Osteocyte (in vitro differentiated cells): Measurements from ENCODE around the gene ANKRD22. TPM values are rescaled to one million over a fixed set of nuclear protein-coding genes. Genes with fewer than 3 reads are reported as not detected.

Source experiments
- DNase-seq: peaks from one replicate; pipeline ENCODE4 v3.0.0; 2021; ENCODE audit warnings: mixed read lengths; ENCODE audit not compliant: unreplicated experiment; ENCODE audit errors: extremely low spot score
- H3K27ac Mint-ChIP-seq: one replicate; pipeline ENCODE4 v1.8.0; 2021; ENCODE audit warnings: mild to moderate bottlenecking, mixed read lengths; ENCODE audit not compliant: unreplicated experiment
- H3K27me3 Mint-ChIP-seq: one replicate; pipeline ENCODE4 v1.8.0; 2021; ENCODE audit warnings: mixed read lengths; ENCODE audit not compliant: unreplicated experiment
- H3K36me3 Mint-ChIP-seq: one replicate; pipeline ENCODE4 v1.8.0; 2021; ENCODE audit warnings: mixed read lengths; ENCODE audit not compliant: unreplicated experiment
- H3K4me1 Mint-ChIP-seq: one replicate; pipeline ENCODE4 v1.8.0; 2021; ENCODE audit warnings: mixed read lengths; ENCODE audit not compliant: unreplicated experiment
- H3K4me3 Mint-ChIP-seq: one replicate; pipeline ENCODE4 v1.8.0; 2021; ENCODE audit warnings: mild to moderate bottlenecking, moderate library complexity, mixed read lengths; ENCODE audit not compliant: unreplicated experiment
- H3K9me3 Mint-ChIP-seq: one replicate; pipeline ENCODE4 v1.8.0; 2021; ENCODE audit warnings: mixed read lengths; ENCODE audit not compliant: unreplicated experiment
- total RNA-seq: library from RNA; stranded (reverse); gene quantifications from 2 replicates; pipeline ENCODE4 v1.2.1, GENCODE V29; 2021
- TF ChIP-seq, protein P1 (sequence below): fragments of 200-600 bp; sonication (generic); IDR thresholded peaks from 2 replicates; pipeline ENCODE4 v1.5.0; 2021; ENCODE audit warnings: antibody characterized with exemption, mild to moderate bottlenecking, moderate library complexity

ANKRD22 gene
- total RNA-seq, 1 donor from 2014 or later = not detected

DNA sequence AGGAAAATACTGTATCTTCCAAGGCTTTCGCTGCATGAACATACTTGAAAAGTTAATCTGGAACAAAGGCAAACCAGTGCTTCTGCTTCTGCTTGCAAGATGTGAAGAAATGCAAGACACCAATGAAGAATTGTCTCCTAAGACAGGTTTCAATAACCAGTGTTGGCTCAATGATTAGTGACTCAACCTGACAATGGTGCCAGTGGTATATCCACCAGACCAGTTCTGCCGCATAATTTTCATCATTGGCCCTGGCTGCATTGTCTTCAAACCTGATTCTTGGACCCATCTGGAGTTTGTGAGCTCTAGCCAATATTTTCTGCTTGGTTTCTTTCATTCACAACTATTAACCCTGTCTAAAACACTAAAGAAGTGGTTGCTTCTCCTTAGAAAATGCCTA is 14.8 kb upstream of the ANKRD22 start:
- no peak for DNase-seq
- no peaks in the 10 kb centered on the region for H3K4me1 Mint-ChIP-seq
- H3K4me3 Mint-ChIP-seq = no peak overlapping the region
- no peaks in the 10 kb centered on the region for H3K36me3 Mint-ChIP-seq
- no peaks in the 10 kb centered on the region for H3K9me3 Mint-ChIP-seq
- TF ChIP-seq, protein P1, sequence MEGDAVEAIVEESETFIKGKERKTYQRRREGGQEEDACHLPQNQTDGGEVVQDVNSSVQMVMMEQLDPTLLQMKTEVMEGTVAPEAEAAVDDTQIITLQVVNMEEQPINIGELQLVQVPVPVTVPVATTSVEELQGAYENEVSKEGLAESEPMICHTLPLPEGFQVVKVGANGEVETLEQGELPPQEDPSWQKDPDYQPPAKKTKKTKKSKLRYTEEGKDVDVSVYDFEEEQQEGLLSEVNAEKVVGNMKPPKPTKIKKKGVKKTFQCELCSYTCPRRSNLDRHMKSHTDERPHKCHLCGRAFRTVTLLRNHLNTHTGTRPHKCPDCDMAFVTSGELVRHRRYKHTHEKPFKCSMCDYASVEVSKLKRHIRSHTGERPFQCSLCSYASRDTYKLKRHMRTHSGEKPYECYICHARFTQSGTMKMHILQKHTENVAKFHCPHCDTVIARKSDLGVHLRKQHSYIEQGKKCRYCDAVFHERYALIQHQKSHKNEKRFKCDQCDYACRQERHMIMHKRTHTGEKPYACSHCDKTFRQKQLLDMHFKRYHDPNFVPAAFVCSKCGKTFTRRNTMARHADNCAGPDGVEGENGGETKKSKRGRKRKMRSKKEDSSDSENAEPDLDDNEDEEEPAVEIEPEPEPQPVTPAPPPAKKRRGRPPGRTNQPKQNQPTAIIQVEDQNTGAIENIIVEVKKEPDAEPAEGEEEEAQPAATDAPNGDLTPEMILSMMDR = no peak
- H3K27ac Mint-ChIP-seq = no peak overlapping the region
- H3K27me3 Mint-ChIP-seq = peaks cover 28% of the 10 kb centered on the region

GRCh38 chr10:88865281-88865876 is 13.7 kb upstream of the ANKRD22 start:
- Mint-ChIP-seq H3K9me3 (no peaks in the 10 kb centered on the region), H3K36me3 (no peaks in the 10 kb centered on the region), H3K27me3 (peaks cover 33% of the 10 kb centered on the region), H3K4me1 (no peaks in the 10 kb centered on the region), H3K4me3 (no peak overlapping the region), H3K27ac (no peak overlapping the region)
- no peak for DNase-seq
- TF ChIP-seq, protein P1 = peak; percentile 36

GRCh38 chr10:88861036-88861435 is 9.4 kb upstream of the ANKRD22 start:
- no peaks in the 10 kb centered on the region for H3K9me3 Mint-ChIP-seq
- no peak for DNase-seq
- H3K27ac Mint-ChIP-seq = no peak overlapping the region
- peaks cover 29% of the 10 kb centered on the region for H3K27me3 Mint-ChIP-seq
- H3K4me1 Mint-ChIP-seq = no peaks in the 10 kb centered on the region
- H3K36me3 Mint-ChIP-seq = no peaks in the 10 kb centered on the region
- no peak overlapping the region for H3K4me3 Mint-ChIP-seq
- TF ChIP-seq, protein P1 = no peak

DNA sequence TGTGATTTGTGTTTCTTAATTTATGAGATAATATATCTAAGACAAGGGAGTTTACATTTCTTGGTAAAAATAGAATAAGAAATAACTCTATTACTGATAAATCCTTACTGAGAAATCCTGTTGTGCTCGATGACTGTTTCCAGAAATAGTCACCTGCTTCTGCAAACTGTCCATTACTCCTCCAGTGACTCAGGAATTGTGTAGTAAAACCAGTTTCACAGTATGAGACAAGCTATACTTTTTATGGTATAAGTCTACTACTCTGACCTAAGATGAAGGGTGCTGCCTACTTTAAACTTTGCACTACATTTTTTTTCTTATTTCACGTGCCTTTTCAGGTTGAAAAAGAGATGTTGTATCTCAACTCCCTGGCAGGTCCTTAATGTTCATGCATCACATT is 6.8 kb upstream of the ANKRD22 start:
- DNase-seq = no peak
- Mint-ChIP-seq H3K4me1 (no peaks in the 10 kb centered on the region), H3K27me3 (peaks cover 19% of the 10 kb centered on the region), H3K27ac (no peak overlapping the region), H3K4me3 (no peak overlapping the region), H3K36me3 (no peaks in the 10 kb centered on the region), H3K9me3 (no peaks in the 10 kb centered on the region)
- TF ChIP-seq, protein P1 = no peak

- Mint-ChIP-seq H3K4me3 (no peak overlapping the region), H3K4me1 (no peaks in the 10 kb centered on the region), H3K9me3 (no peaks in the 10 kb centered on the region), H3K27me3 (peaks cover 14% of the 10 kb centered on the region), H3K27ac (no peak overlapping the region), H3K36me3 (no peaks in the 10 kb centered on the region)
- TF ChIP-seq, protein P1 = no peak
- no peak for DNase-seq
These were observed 6.2 kb upstream of the ANKRD22 start for GRCh38 chr10:88857831-88858230.
